OCI-LY7 (cell line): Measurements from ENCODE around the gene IFI30. TPM values are rescaled to one million over a fixed set of nuclear protein-coding genes. Genes with fewer than 3 reads are reported as not detected.

Experiments used
- BruUV-seq: library from RNA; stranded (reverse); fragments of 400-500 nt; replicated peaks from 2 replicates; lab custom pipeline; 2021; lab: Mats Ljungman, UMichigan
- CTCF ChIA-PET: fragments of 300-600 bp; sonication (Branson Sonifier 250); formaldehyde crosslinking; loops from one replicate; lab custom pipeline; 2022; ENCODE audit warnings: antibody characterized with exemption; ENCODE audit not compliant: unreplicated experiment; lab: Charles Lee
- POLR2A ChIA-PET: fragments of 300-600 bp; sonication (Branson Sonifier 250); formaldehyde crosslinking; loops from one replicate; lab custom pipeline; 2022; ENCODE audit warnings: antibody characterized with exemption; lab: Charles Lee
- DNase-seq: peaks from one replicate; pipeline ENCODE4 v3.0.0-alpha.2; 2015; ENCODE audit warnings: low spot score
- H2AFZ ChIP-seq: fragments of 200-600 bp; sonication (generic), shearing (Covaris generic); 2 replicates; pipeline ENCODE4 v1.6.1; 2014; ENCODE audit warnings: mild to moderate bottlenecking, antibody characterized with exemption, low read length, moderate library complexity
- H3K27ac ChIP-seq: fragments of 200-600 bp; sonication (generic); 2 replicates; pipeline ENCODE4 v1.5.1; 2014; ENCODE audit warnings: mixed run types, low read depth, mild to moderate bottlenecking, moderate library complexity, low read length, inconsistent platforms; ENCODE audit not compliant: poor library complexity, severe bottlenecking
- H3K36me3 ChIP-seq: fragments of 200-600 bp; sonication (generic); 2 replicates; pipeline ENCODE4 v1.6.1; 2014; ENCODE audit warnings: mild to moderate bottlenecking, antibody characterized with exemption, low read length, moderate library complexity, mixed read lengths; ENCODE audit not compliant: insufficient read depth
- H3K4me1 ChIP-seq: fragments of 200-600 bp; sonication (generic); 2 replicates; pipeline ENCODE4 v1.5.1; 2014; ENCODE audit warnings: mild to moderate bottlenecking, low read length; ENCODE audit not compliant: insufficient read depth, poor library complexity, severe bottlenecking
- H3K4me2 ChIP-seq: fragments of 200-600 bp; sonication (generic); 2 replicates; pipeline ENCODE4 v1.6.1; 2014; ENCODE audit warnings: mild to moderate bottlenecking, low read length
- H3K4me3 ChIP-seq: fragments of 200-600 bp; sonication (generic); 2 replicates; pipeline ENCODE4 v1.5.1; 2014; ENCODE audit warnings: mild to moderate bottlenecking, low read depth, low read length; ENCODE audit not compliant: poor library complexity, severe bottlenecking
- H3K79me2 ChIP-seq: fragments of 200-600 bp; sonication (generic); 2 replicates; pipeline ENCODE4 v1.6.1; 2016; ENCODE audit warnings: low read depth, mild to moderate bottlenecking, low read length, moderate library complexity, mixed read lengths; ENCODE audit not compliant: insufficient read depth
- H3K9me2 ChIP-seq: fragments of 200-600 bp; sonication (generic); 2 replicates; pipeline ENCODE4 v1.6.1; 2016; ENCODE audit warnings: mild to moderate bottlenecking, low read length, mixed read lengths; ENCODE audit not compliant: insufficient read depth
- H3K9me3 ChIP-seq: fragments of 200-600 bp; sonication (generic); 2 replicates; pipeline ENCODE4 v1.6.1; 2014; ENCODE audit warnings: mild to moderate bottlenecking, mixed run types, low read length, mixed read lengths
- H4K20me1 ChIP-seq: fragments of 200-600 bp; sonication (generic); 2 replicates; pipeline ENCODE4 v1.6.1; 2014; ENCODE audit warnings: mild to moderate bottlenecking, antibody characterized with exemption, low read length, moderate library complexity, mixed read lengths; ENCODE audit not compliant: insufficient read depth
- CTCF ChIP-seq: fragments of 200-600 bp; sonication (generic); conservative IDR thresholded peaks from 2 replicates; pipeline ENCODE4 v1.5.1; 2014; ENCODE audit warnings: mild to moderate bottlenecking, antibody characterized with exemption, low read length, moderate library complexity, mixed read lengths
- EZH2phosphoT487 ChIP-seq: fragments of 200-600 bp; sonication (generic); IDR thresholded peaks from 2 replicates; pipeline ENCODE4 v1.6.1; 2018; ENCODE audit warnings: low read depth, borderline replicate concordance, mild to moderate bottlenecking, mixed run types, antibody characterized with exemption, low read length, moderate library complexity, mixed read lengths
- intact Hi-C: fragments of 100-400 bp; cut with micrococcal nuclease; formaldehyde crosslinking; loops from one replicate; pipeline ENCODE4 v1.10.0; 2022; ENCODE audit not compliant: unreplicated experiment
- total RNA-seq, 2 experiments: library from RNA; depleted of rRNA in 1 of 2; stranded (reverse); fragments of >200 nt in 1 of 2; shearing (Covaris generic) in 1 of 2; gene quantifications; 2 replicates each; pipeline ENCODE4 v1.2.3, GENCODE V29; 2014 to 2022

The IFI30 gene
- total RNA-seq, 2 experiments from 2014 or later = 170 to 195 TPM

GRCh38 chr19:18155095-18156087 is 18.2 kb upstream of the IFI30 start:
- Histone ChIP-seq H3K79me2 (peaks cover 3% of the 10 kb centered on the region; the same call in 1 of the 2 replicates), H3K4me1 (peaks cover 37% of the 10 kb centered on the region), H3K4me2 (no peak overlapping the region), H3K4me3 (no peak overlapping the region), H3K9me3 (no peaks in the 10 kb centered on the region), H4K20me1 (no peaks in the 10 kb centered on the region), H2AFZ (no peak overlapping the region), H3K27ac (no peak overlapping the region), H3K36me3 (peaks cover 12% of the 10 kb centered on the region; the same call in 1 of the 2 replicates), H3K9me2 (no peaks in the 10 kb centered on the region)
- DNase-seq = no peak
- ChIA-PET POLR2A (interaction anchor here (0.6 kb wide), 1 partner anchor 15 kb away, joined by 3 read pairs; no protein-coding TSS in a partner anchor), CTCF (no interaction called here)
- BruUV-seq = no TSS peak
- TF ChIP-seq EZH2phosphoT487 (no peak), CTCF (no peak)
- intact Hi-C loops = no loop called here

GRCh38 chr19:18156268-18156667 is 17.3 kb upstream of the IFI30 start:
- H3K27ac ChIP-seq = no peak overlapping the region
- DNase-seq = no peak
- CTCF ChIA-PET = no interaction called here
- peaks cover 43% of the 10 kb centered on the region for H3K4me1 ChIP-seq
- H3K9me3 ChIP-seq = no peaks in the 10 kb centered on the region
- H3K79me2 ChIP-seq = peaks cover 3% of the 10 kb centered on the region; the same call in 1 of the 2 replicates
- POLR2A ChIA-PET = no interaction called here
- TF ChIP-seq CTCF (no peak), EZH2phosphoT487 (no peak)
- H4K20me1 ChIP-seq = no peaks in the 10 kb centered on the region
- H3K36me3 ChIP-seq = peaks cover 3% of the 10 kb centered on the region; the same call in 1 of the 2 replicates
- intact Hi-C loops = no loop called here
- no peak overlapping the region for H3K4me3 ChIP-seq
- no peak overlapping the region for H3K4me2 ChIP-seq
- BruUV-seq = no TSS peak
- H2AFZ ChIP-seq = no peak overlapping the region
- no peaks in the 10 kb centered on the region for H3K9me2 ChIP-seq
